IMR-90 (cell line): Measurements from ENCODE around the gene BYSL. TPM values are rescaled to one million over a fixed set of nuclear protein-coding genes. Genes with fewer than 3 reads are reported as not detected.

Source experiments
- ATAC-seq: fragments of 200-7000 bp; cut with Tn5 transposase; 2 replicates; pipeline ENCODE4 v1.9.1; 2020; ENCODE audit warnings: low read depth, mild to moderate bottlenecking, moderate library complexity
- BruUV-seq: library from RNA; stranded (reverse); fragments of 400-500 nt; replicated peaks from 2 replicates; lab custom pipeline; 2021; lab: Mats Ljungman, UMichigan
- CTCF ChIA-PET: fragments of 300-600 bp; formaldehyde crosslinking; extraction: SDS; loops from one replicate; lab custom pipeline; 2021; ENCODE audit warnings: antibody characterized with exemption; lab: Yijun Ruan, JAX
- POLR2A ChIA-PET: fragments of 300-600 bp; sonication (Branson Sonifier 250); formaldehyde crosslinking; loops from one replicate; lab custom pipeline; 2022; ENCODE audit warnings: antibody characterized with exemption; ENCODE audit not compliant: unreplicated experiment; lab: Charles Lee
- DNase-seq: peaks from one replicate; pipeline ENCODE4 v3.0.0; 2013
- H2AFZ ChIP-seq: replicated peaks from 2 replicates; pipeline ENCODE3; 2013; ENCODE audit warnings: low read length, mild to moderate bottlenecking; ENCODE audit not compliant: poor library complexity
- H2AK5ac ChIP-seq: 2 replicates; pipeline ENCODE4 v1.6.1; 2013; ENCODE audit warnings: low read depth, low read length, inconsistent platforms
- H2AK9ac ChIP-seq: replicated peaks from 2 replicates; pipeline ENCODE3; 2013; ENCODE audit warnings: mild to moderate bottlenecking, low read depth, low read length, moderate library complexity; ENCODE audit not compliant: poor library complexity
- H2BK120ac ChIP-seq: 2 replicates; pipeline ENCODE4 v1.6.1; 2013; ENCODE audit warnings: low read depth, low read length, inconsistent platforms
- H2BK15ac ChIP-seq: 3 replicates; pipeline ENCODE4 v1.6.1; 2013; ENCODE audit warnings: low read depth, low read length, inconsistent platforms
- H2BK20ac ChIP-seq: 2 replicates; pipeline ENCODE4 v1.6.1; 2013; ENCODE audit warnings: low read depth, mild to moderate bottlenecking, inconsistent platforms, low read length, moderate library complexity
- H2BK5ac ChIP-seq: 2 replicates; pipeline ENCODE4 v1.6.1; 2013; ENCODE audit warnings: mild to moderate bottlenecking, low read depth, low read length, inconsistent platforms; ENCODE audit not compliant: poor library complexity, severe bottlenecking
- H3K14ac ChIP-seq: replicated peaks from 2 replicates; pipeline ENCODE4 v1.6.1; 2013; ENCODE audit warnings: low read depth, low read length, inconsistent platforms
- H3K18ac ChIP-seq: 2 replicates; pipeline ENCODE4 v1.6.1; 2013; ENCODE audit warnings: low read depth, low read length, control low read depth
- H3K23ac ChIP-seq: 2 replicates; pipeline ENCODE4 v1.6.1; 2013; ENCODE audit warnings: low read depth, low read length, inconsistent platforms
- H3K27ac ChIP-seq: 2 replicates; pipeline ENCODE4 v1.5.1; 2013; ENCODE audit warnings: mild to moderate bottlenecking, control low read depth, low read length; ENCODE audit not compliant: insufficient read depth
- H3K27me3 ChIP-seq: 2 replicates; pipeline ENCODE4 v1.6.1; 2013; ENCODE audit warnings: low read length; ENCODE audit not compliant: control insufficient read depth, insufficient read depth
- H3K36me3 ChIP-seq: 2 replicates; pipeline ENCODE4 v1.6.1; 2013; ENCODE audit warnings: low read length, mixed read lengths; ENCODE audit not compliant: control insufficient read depth, insufficient read depth
- H3K4ac ChIP-seq: 2 replicates; pipeline ENCODE4 v1.6.1; 2013; ENCODE audit warnings: low read depth, low read length, inconsistent platforms
- H3K4me1 ChIP-seq: 2 replicates; pipeline ENCODE4 v1.6.1; 2013; ENCODE audit warnings: low read length, mixed read lengths; ENCODE audit not compliant: control insufficient read depth, insufficient read depth
- H3K4me2 ChIP-seq: 2 replicates; pipeline ENCODE4 v1.6.1; 2013; ENCODE audit warnings: low read depth, mild to moderate bottlenecking, control low read depth, low read length, moderate library complexity
- H3K4me3 ChIP-seq: 2 replicates; pipeline ENCODE4 v1.5.1; 2013; ENCODE audit warnings: low read depth, mild to moderate bottlenecking, control low read depth, low read length, moderate library complexity; ENCODE audit not compliant: insufficient read depth
- H3K56ac ChIP-seq: 2 replicates; pipeline ENCODE4 v1.6.1; 2013; ENCODE audit warnings: low read length, inconsistent platforms; ENCODE audit not compliant: insufficient read depth; ENCODE audit errors: extremely low read depth
- H3K79me1 ChIP-seq, 2 experiments: 2 replicates each; pipeline ENCODE4 v1.6.1; 2013; ENCODE audit warnings: low read length in 2 of 2, inconsistent platforms in 1 of 2, low read depth in 1 of 2
- H3K9ac ChIP-seq: 2 replicates; pipeline ENCODE4 v1.6.1; 2013; ENCODE audit warnings: low read depth, low read length, control low read depth
- H3K9me1 ChIP-seq: 2 replicates; pipeline ENCODE4 v1.6.1; 2013; ENCODE audit warnings: low read length, inconsistent platforms; ENCODE audit not compliant: insufficient read depth
- H3K9me3 ChIP-seq: 2 replicates; pipeline ENCODE4 v1.6.1; 2013; ENCODE audit warnings: low read length; ENCODE audit not compliant: control insufficient read depth, insufficient read depth
- H4K20me1 ChIP-seq: 2 replicates; pipeline ENCODE4 v1.6.1; 2013; ENCODE audit warnings: low read length, inconsistent platforms; ENCODE audit not compliant: insufficient read depth
- H4K5ac ChIP-seq: 2 replicates; pipeline ENCODE4 v1.6.1; 2013; ENCODE audit warnings: mild to moderate bottlenecking, low read depth, low read length, control low read depth
- H4K8ac ChIP-seq, 2 experiments: 2 replicates each; pipeline ENCODE4 v1.6.1; 2013; ENCODE audit warnings: low read depth in 2 of 2, low read length in 2 of 2, control low read depth in 1 of 2, inconsistent platforms in 1 of 2
- H4K91ac ChIP-seq: 2 replicates; pipeline ENCODE4 v1.6.1; 2013; ENCODE audit warnings: low read depth, low read length, inconsistent platforms; ENCODE audit not compliant: insufficient read depth
- BHLHE40 ChIP-seq: fragments of 150-350 bp; IDR thresholded peaks from 2 replicates; pipeline ENCODE4 v1.6.1; 2016; ENCODE audit warnings: mild to moderate bottlenecking, low read depth, low read length
- CHD1 ChIP-seq: IDR thresholded peaks from 2 replicates; pipeline ENCODE4 v1.6.1; 2012; ENCODE audit warnings: low read depth, low read length, improper control_type of control experiment
- FOS ChIP-seq: fragments of 150-350 bp; IDR thresholded peaks from 2 replicates; pipeline ENCODE4 v1.6.1; 2016; ENCODE audit warnings: low read depth, low read length
- MAFK ChIP-seq: IDR thresholded peaks from 2 replicates; pipeline ENCODE4 v1.6.1; 2012; ENCODE audit warnings: low read depth, low read length, improper control_type of control experiment
- MAZ ChIP-seq: IDR thresholded peaks from 2 replicates; pipeline ENCODE4 v1.6.1; 2012; ENCODE audit warnings: low read depth, mild to moderate bottlenecking, low read length, improper control_type of control experiment, moderate library complexity, borderline replicate concordance
- MXI1 ChIP-seq: IDR thresholded peaks from 2 replicates; pipeline ENCODE4 v1.6.1; 2012; ENCODE audit warnings: low read depth, mild to moderate bottlenecking, low read length, moderate library complexity, borderline replicate concordance
- NFE2L2 ChIP-seq: fragments of 150-350 bp; IDR thresholded peaks from 2 replicates; pipeline ENCODE4 v1.6.1; 2016; ENCODE audit warnings: low read depth, mild to moderate bottlenecking, low read length
- POLR2A ChIP-seq: IDR thresholded peaks from 2 replicates; pipeline ENCODE4 v1.6.1; 2012; ENCODE audit warnings: mild to moderate bottlenecking, low read depth, low read length
- RAD21 ChIP-seq: IDR thresholded peaks from 2 replicates; pipeline ENCODE4 v1.6.1; 2012; ENCODE audit warnings: low read length, improper control_type of control experiment
- RCOR1 ChIP-seq: IDR thresholded peaks from 2 replicates; pipeline ENCODE4 v1.6.1; 2012; ENCODE audit warnings: mild to moderate bottlenecking, low read length, improper control_type of control experiment; ENCODE audit not compliant: insufficient replicate concordance
- RFX5 ChIP-seq: IDR thresholded peaks from 2 replicates; pipeline ENCODE4 v1.8.0; 2012; ENCODE audit warnings: low read depth, mild to moderate bottlenecking, low read length, moderate library complexity
- SMC3 ChIP-seq: fragments of 150-350 bp; IDR thresholded peaks from 2 replicates; pipeline ENCODE4 v1.6.1; 2016; ENCODE audit warnings: low read depth, mild to moderate bottlenecking, antibody characterized with exemption, low read length, moderate library complexity
- WGBS, 2 experiments: methylation state at CpG; one replicate each; pipeline versions ENCODE4 v1.1.5 to v1.1.7; 2013; ENCODE audit warnings: missing lambda C conversion rate in 2 of 2; ENCODE audit not compliant: insufficient read length in 1 of 2; ENCODE audit errors: extremely low coverage in 2 of 2; 5-methylcytosine and 5-hydroxymethylcytosine counted together
- dilution Hi-C: fragments of 300-500 bp; cut with HindIII; formaldehyde crosslinking; loops from one replicate; pipeline ENCODE4 v1.14.3; 2018; ENCODE audit warnings: low sequenced_read_pairs; ENCODE audit not compliant: unreplicated experiment
- in situ Hi-C: fragments of 300-500 bp; cut with MboI; formaldehyde crosslinking; loops from 3 replicates; pipeline ENCODE4 v1.14.3; 2019; ENCODE audit warnings: low sequenced_read_pairs, inconsistent platforms, mixed read lengths
- intact Hi-C: fragments of 100-400 bp; cut with micrococcal nuclease; formaldehyde crosslinking; loops from 2 replicates; pipeline ENCODE4 v1.10.0; 2022
- polyA plus RNA-seq, 3 experiments: library from polyadenylated mRNA; depleted of rRNA; stranded (reverse); fragments of >200 nt; gene quantifications; 2 replicates each; pipeline ENCODE4 v1.2.3, GENCODE V29; 2012; ENCODE audit warnings: low replicate concordance in 1 of 3
- total RNA-seq: library from RNA; depleted of rRNA; stranded (reverse); fragments of >200 nt; gene quantifications from 2 replicates; pipeline ENCODE4 v1.2.3, GENCODE V29; 2012
- TF ChIP-seq, protein P1 (sequence below): conservative IDR thresholded peaks from 2 replicates; pipeline ENCODE4 v1.5.1; 2012; ENCODE audit warnings: mild to moderate bottlenecking, low read depth, low read length, improper control_type of control experiment
- TF ChIP-seq, protein P2 (sequence below): fragments of 150-350 bp; IDR thresholded peaks from 2 replicates; pipeline ENCODE4 v1.6.1; 2017; ENCODE audit warnings: mild to moderate bottlenecking, antibody characterized with exemption, low read length, low read depth
- TF ChIP-seq, protein P3 (sequence below): fragments of 150-350 bp; IDR thresholded peaks from 2 replicates; pipeline ENCODE4 v1.6.1; 2016; ENCODE audit warnings: low read depth, mild to moderate bottlenecking, low read length, moderate library complexity, borderline replicate concordance

The BYSL gene
- total and polyA plus RNA-seq, 2 of the 4 experiments (the other 2 are of a cell fraction), result 26.7 to 36.3 TPM

DNA sequence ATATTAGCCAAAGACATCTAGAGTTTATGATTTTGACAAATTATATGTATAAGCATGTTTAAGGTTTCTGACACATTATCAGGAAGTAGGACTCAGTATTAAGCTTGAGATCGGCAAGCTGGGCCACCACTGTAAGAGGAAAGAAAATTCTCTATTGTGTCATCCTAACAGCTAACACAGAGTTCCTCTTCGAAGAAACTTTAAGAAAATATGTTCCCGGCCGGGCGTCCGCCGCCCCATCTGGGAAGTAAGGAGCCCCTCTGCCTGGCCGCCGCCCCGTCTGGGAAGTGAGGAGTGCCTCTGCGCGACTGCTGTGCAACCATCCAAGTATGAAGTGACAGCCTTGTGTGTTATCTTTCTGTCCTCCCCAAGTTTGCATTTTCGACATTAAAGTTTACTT is 49.2 kb upstream of the BYSL start:
- Histone ChIP-seq H2BK5ac (no peak overlapping the region), H3K36me3 (peaks cover 1% of the 10 kb centered on the region; the same call in 1 of the 2 replicates), H3K18ac (no peak overlapping the region), H3K79me1 (no peaks in the 10 kb centered on the region; a peak in 1 of 4 replicates), H4K8ac (no peak overlapping the region), H2BK20ac (no peak overlapping the region), H4K20me1 (no peaks in the 10 kb centered on the region), H3K4me3 (no peak overlapping the region), H2AK9ac (no peak overlapping the region), H3K27me3 (no peaks in the 10 kb centered on the region), H3K56ac (no peak overlapping the region), H3K14ac (no peak overlapping the region), H3K9me1 (no peaks in the 10 kb centered on the region), H2AFZ (no peak overlapping the region), H2AK5ac (no peak overlapping the region), H3K9ac (no peak overlapping the region), H3K27ac (no peak overlapping the region), H4K91ac (no peak overlapping the region), H4K5ac (no peak overlapping the region), H3K4me1 (no peaks in the 10 kb centered on the region), H3K23ac (no peak overlapping the region), H3K4ac (no peak overlapping the region), H3K9me3 (no peaks in the 10 kb centered on the region), H2BK120ac (no peak overlapping the region), H2BK15ac (no peak overlapping the region), H3K4me2 (no peak overlapping the region)
- ChIA-PET CTCF (no interaction called here), POLR2A (no interaction called here)
- in situ Hi-C loops, result no loop called here
- BruUV-seq, result no TSS peak
- ATAC-seq (no peak), DNase-seq (no peak)
- intact Hi-C loops, result no loop called here
- dilution Hi-C loops, result no loop called here
- 90% methylated on average over 4 of the region's 13 CpGs; no CpG with 5 or more reads in 1 of the 2 experiments for WGBS, 2 experiments
- no peak for TF ChIP-seq MAFK
- no peak for TF ChIP-seq MXI1
- no peak for TF ChIP-seq RCOR1
- no peak for TF ChIP-seq NFE2L2
- TF ChIP-seq CHD1, result no peak
- TF ChIP-seq, protein P1, sequence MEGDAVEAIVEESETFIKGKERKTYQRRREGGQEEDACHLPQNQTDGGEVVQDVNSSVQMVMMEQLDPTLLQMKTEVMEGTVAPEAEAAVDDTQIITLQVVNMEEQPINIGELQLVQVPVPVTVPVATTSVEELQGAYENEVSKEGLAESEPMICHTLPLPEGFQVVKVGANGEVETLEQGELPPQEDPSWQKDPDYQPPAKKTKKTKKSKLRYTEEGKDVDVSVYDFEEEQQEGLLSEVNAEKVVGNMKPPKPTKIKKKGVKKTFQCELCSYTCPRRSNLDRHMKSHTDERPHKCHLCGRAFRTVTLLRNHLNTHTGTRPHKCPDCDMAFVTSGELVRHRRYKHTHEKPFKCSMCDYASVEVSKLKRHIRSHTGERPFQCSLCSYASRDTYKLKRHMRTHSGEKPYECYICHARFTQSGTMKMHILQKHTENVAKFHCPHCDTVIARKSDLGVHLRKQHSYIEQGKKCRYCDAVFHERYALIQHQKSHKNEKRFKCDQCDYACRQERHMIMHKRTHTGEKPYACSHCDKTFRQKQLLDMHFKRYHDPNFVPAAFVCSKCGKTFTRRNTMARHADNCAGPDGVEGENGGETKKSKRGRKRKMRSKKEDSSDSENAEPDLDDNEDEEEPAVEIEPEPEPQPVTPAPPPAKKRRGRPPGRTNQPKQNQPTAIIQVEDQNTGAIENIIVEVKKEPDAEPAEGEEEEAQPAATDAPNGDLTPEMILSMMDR, result no peak
- TF ChIP-seq FOS, result no peak
- TF ChIP-seq, protein P2, sequence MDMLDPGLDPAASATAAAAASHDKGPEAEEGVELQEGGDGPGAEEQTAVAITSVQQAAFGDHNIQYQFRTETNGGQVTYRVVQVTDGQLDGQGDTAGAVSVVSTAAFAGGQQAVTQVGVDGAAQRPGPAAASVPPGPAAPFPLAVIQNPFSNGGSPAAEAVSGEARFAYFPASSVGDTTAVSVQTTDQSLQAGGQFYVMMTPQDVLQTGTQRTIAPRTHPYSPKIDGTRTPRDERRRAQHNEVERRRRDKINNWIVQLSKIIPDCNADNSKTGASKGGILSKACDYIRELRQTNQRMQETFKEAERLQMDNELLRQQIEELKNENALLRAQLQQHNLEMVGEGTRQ, result no peak
- no peak for TF ChIP-seq MAZ
- no peak for TF ChIP-seq BHLHE40
- no peak for TF ChIP-seq SMC3
- TF ChIP-seq RAD21, result no peak
- TF ChIP-seq POLR2A, result no peak
- no peak for TF ChIP-seq RFX5
- TF ChIP-seq, protein P3, sequence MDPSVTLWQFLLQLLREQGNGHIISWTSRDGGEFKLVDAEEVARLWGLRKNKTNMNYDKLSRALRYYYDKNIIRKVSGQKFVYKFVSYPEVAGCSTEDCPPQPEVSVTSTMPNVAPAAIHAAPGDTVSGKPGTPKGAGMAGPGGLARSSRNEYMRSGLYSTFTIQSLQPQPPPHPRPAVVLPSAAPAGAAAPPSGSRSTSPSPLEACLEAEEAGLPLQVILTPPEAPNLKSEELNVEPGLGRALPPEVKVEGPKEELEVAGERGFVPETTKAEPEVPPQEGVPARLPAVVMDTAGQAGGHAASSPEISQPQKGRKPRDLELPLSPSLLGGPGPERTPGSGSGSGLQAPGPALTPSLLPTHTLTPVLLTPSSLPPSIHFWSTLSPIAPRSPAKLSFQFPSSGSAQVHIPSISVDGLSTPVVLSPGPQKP, result no peak
